K562 (cell line): ENCODE measurements around the gene TCEA3. TPM values are rescaled to one million over a fixed set of nuclear protein-coding genes. Genes with fewer than 3 reads are reported as not detected.

Source experiments
- ATAC-seq: fragments of 200-7000 bp; cut with Tn5 transposase; 3 replicates; pipeline ENCODE4 v1.9.1; 2020; ENCODE audit warnings: moderate library complexity
- BruUV-seq: library from RNA; stranded (reverse); fragments of 400-500 nt; replicated peaks from 2 replicates; lab custom pipeline; 2021; lab: Mats Ljungman, UMichigan
- CTCF ChIA-PET: fragments of 300-600 bp; formaldehyde crosslinking; extraction: SDS; loops from one replicate; lab custom pipeline; 2021; ENCODE audit warnings: low intra/inter-chr PET ratio; lab: Yijun Ruan, JAX
- POLR2A ChIA-PET: fragments of 300-600, 350-650 bp; sonication (Branson Sonifier 250); formaldehyde crosslinking; extraction: SDS; loops from one replicate; lab custom pipeline; 2021; ENCODE audit warnings: antibody characterized with exemption, inconsistent platforms; lab: Yijun Ruan, JAX
- DNase-seq, 4 experiments: peaks; one replicate each; pipeline versions ENCODE4 v3.0.0 to v3.0.0-alpha.2; 2011 to 2018; ENCODE audit warnings: low spot score in 3 of 4, mixed read lengths in 3 of 4; ENCODE audit errors: extremely low read depth in 1 of 4
- FAIRE-seq: peaks from 2 replicates; lab custom pipeline; 2011; peaks lifted over from hg19 to GRCh38; lab: Jason Lieb, UNC
- H2AFZ ChIP-seq: 2 replicates; pipeline ENCODE4 v1.6.0; 2011; ENCODE audit warnings: low read depth, low read length, control low read depth, inconsistent platforms
- H3K27ac ChIP-seq: fragments of 200-600 bp; 3 replicates; pipeline ENCODE4 v1.8.0; 2011; ENCODE audit warnings: low read depth, mild to moderate bottlenecking, control low read depth, inconsistent platforms, low read length, moderate library complexity, mixed read lengths; ENCODE audit errors: extremely low read depth
- H3K27me3 ChIP-seq, 2 experiments: fragments of 300-600 bp in 1 of 2; 2 replicates in 1 of 2; 3 replicates in 1 of 2; pipeline versions ENCODE4 v1.6.0 to v1.8.0; 2011; ENCODE audit warnings: inconsistent platforms in 2 of 2, low read length in 2 of 2, mild to moderate bottlenecking in 1 of 2, mixed read lengths in 1 of 2, moderate library complexity in 1 of 2; ENCODE audit not compliant: control insufficient read depth in 2 of 2, insufficient read depth in 2 of 2
- H3K36me3 ChIP-seq: fragments of 300-600 bp; 3 replicates; pipeline ENCODE4 v1.8.0; 2011; ENCODE audit warnings: mild to moderate bottlenecking, low read length, inconsistent platforms; ENCODE audit not compliant: control insufficient read depth, insufficient read depth
- H3K4me1 ChIP-seq, 2 experiments: fragments of 200-600 bp in 1 of 2; replicated peaks in 1 of 2; 2 replicates in 1 of 2; 3 replicates in 1 of 2; pipeline versions ENCODE4 v1.5.1 to v1.8.0; 2011; ENCODE audit warnings: inconsistent platforms in 2 of 2, low read length in 2 of 2, mild to moderate bottlenecking in 1 of 2, mixed read lengths in 1 of 2, moderate library complexity in 1 of 2; ENCODE audit not compliant: control insufficient read depth in 2 of 2, insufficient read depth in 2 of 2
- H3K4me2 ChIP-seq: 2 replicates; pipeline ENCODE4 v1.6.1; 2011; ENCODE audit warnings: low read length, control low read depth, inconsistent platforms, mixed read lengths; ENCODE audit not compliant: insufficient read depth
- H3K4me3 ChIP-seq: fragments of 200-600 bp; sonication (generic), shearing (Covaris generic); 2 replicates; pipeline ENCODE4 v1.5.1; 2016; ENCODE audit warnings: control low read depth, inconsistent platforms
- H3K79me2 ChIP-seq: fragments of 200-600 bp; 3 replicates; pipeline ENCODE4 v1.8.0; 2011; ENCODE audit warnings: low read length, inconsistent platforms; ENCODE audit not compliant: control insufficient read depth, insufficient read depth
- H3K9ac ChIP-seq, 2 experiments: 2 replicates each; pipeline versions ENCODE4 v1.6.0 to v1.6.1; 2011; ENCODE audit warnings: low read depth in 2 of 2, low read length in 2 of 2, control low read depth in 1 of 2, inconsistent platforms in 1 of 2, mild to moderate bottlenecking in 1 of 2, mixed read lengths in 1 of 2; ENCODE audit not compliant: insufficient read depth in 1 of 2
- H3K9me1 ChIP-seq: one replicate; pipeline ENCODE4 v1.6.0; 2011; ENCODE audit warnings: inconsistent platforms, mild to moderate bottlenecking, low read length, moderate library complexity; ENCODE audit not compliant: control insufficient read depth, insufficient read depth
- H3K9me3 ChIP-seq: replicated peaks from 2 replicates; pipeline ENCODE4 v1.5.1; 2011; ENCODE audit warnings: low read depth, low read length, inconsistent platforms; ENCODE audit not compliant: control insufficient read depth, insufficient read depth
- H4K20me1 ChIP-seq: replicated peaks from 2 replicates; pipeline ENCODE4 v1.6.1; 2011; ENCODE audit warnings: low read length, inconsistent platforms, mixed read lengths; ENCODE audit not compliant: control insufficient read depth, insufficient read depth
- CEBPZ ChIP-seq: fragments of 150-350 bp; IDR thresholded peaks from 2 replicates; pipeline ENCODE4 v1.6.1; 2014; ENCODE audit warnings: low read depth, mild to moderate bottlenecking, low read length, borderline replicate concordance
- CTCF ChIP-seq, 3 experiments: IDR thresholded peaks in 2 of 3; conservative IDR thresholded peaks in 1 of 3; 2 replicates each; pipeline ENCODE4 v1.5.1; 2011 to 2012; ENCODE audit warnings: low read length in 3 of 3, mild to moderate bottlenecking in 3 of 3, control low read depth in 2 of 3, improper control_type of control experiment in 1 of 3, inconsistent platforms in 1 of 3, low read depth in 1 of 3, mixed read lengths in 1 of 3, moderate library complexity in 1 of 3; ENCODE audit not compliant: insufficient read depth in 2 of 3
- ELF1 ChIP-seq: fragments of 200-800 bp; sonication (Bioruptor generic); IDR thresholded peaks from 2 replicates; pipeline ENCODE4 v1.6.1; 2016; ENCODE audit warnings: missing genetic modification characterization, missing compliant biosample characterization
- SIN3B ChIP-seq: fragments of 450-650 bp; IDR thresholded peaks from 2 replicates; pipeline ENCODE4 v1.6.1; 2017; ENCODE audit warnings: low read depth, mild to moderate bottlenecking, moderate library complexity
- U2AF1 ChIP-seq: fragments of 200-400 bp; formaldehyde crosslinking; optimal IDR thresholded peaks from 2 replicates; pipeline ENCODE3; 2017; ENCODE audit warnings: mild to moderate bottlenecking, low read depth, low read length, moderate library complexity
- ZBTB1 ChIP-seq: sonication (generic); formaldehyde crosslinking; IDR thresholded peaks from 2 replicates; pipeline ENCODE4 v1.8.1; 2023; ENCODE audit warnings: missing genetic modification reagents, low read depth, mild to moderate bottlenecking, borderline replicate concordance
- ZNF398 ChIP-seq: fragments of 250-450 bp; sonication (Bioruptor Pico); IDR thresholded peaks from 2 replicates; pipeline ENCODE4 v1.8.0; 2021; ENCODE audit warnings: moderate library complexity, mild to moderate bottlenecking, inconsistent platforms
- ZNF668 ChIP-seq: fragments of 250-450 bp; sonication (Bioruptor Pico); IDR thresholded peaks from 2 replicates; pipeline ENCODE4 v1.8.0; 2022; ENCODE audit warnings: mild to moderate bottlenecking, inconsistent platforms
- WGBS: fragments of 100-300 bp; shearing (Covaris generic); methylation state at CpG from one replicate; pipeline ENCODE4 v1.1.6; 2016; ENCODE audit warnings: low coverage, mixed read lengths; ENCODE audit not compliant: insufficient coverage; ENCODE audit errors: missing lambda C conversion rate; 5-methylcytosine and 5-hydroxymethylcytosine counted together
- in situ Hi-C: fragments of 300-500 bp; cut with MboI; formaldehyde crosslinking; loops from 4 replicates; pipeline ENCODE4 v1.15.0; 2018; ENCODE audit warnings: inconsistent platforms, mixed read lengths
- intact Hi-C: fragments of 100-400 bp; cut with micrococcal nuclease; formaldehyde crosslinking; loops from 2 replicates; pipeline ENCODE4 v1.14.2; 2022
- polyA plus RNA-seq, 8 experiments: library from polyadenylated mRNA; depleted of rRNA in 4 of 8; stranded (reverse) in 5 of 8; unstranded in 3 of 8; fragments of >200 nt; fragmentation: Nextera tagmentation in 2 of 8; fragmentation: Illumina TruSeq in 1 of 8; extraction: Ambion mirVana in 2 of 8; extraction: Trizol in 1 of 8; gene quantifications; 2 replicates each; pipeline versions ENCODE4 v1.2.1 to v1.2.3, GENCODE V29; 2011 to 2014; ENCODE audit warnings: inconsistent platforms in 1 of 8, missing spikeins in 1 of 8
- total RNA-seq, 7 experiments: library from RNA; depleted of rRNA in 6 of 7; stranded (reverse); fragments of >200 nt in 6 of 7; fragmentation: Illumina TruSeq in 2 of 7; extraction: Trizol in 2 of 7; gene quantifications; 2 replicates each; pipeline versions ENCODE4 v1.2.1 to v1.2.3, GENCODE V29; 2011 to 2021; ENCODE audit warnings: low replicate concordance in 1 of 7
- TF ChIP-seq, protein P1 (sequence below): fragments of 250-450 bp; sonication (Bioruptor Pico); IDR thresholded peaks from 2 replicates; pipeline ENCODE4 v1.5.0; 2021

The TCEA3 gene
- total and polyA plus RNA-seq, 9 of the 15 experiments (the other 6 are each of a cell fraction or from before 2014, with no cell fraction given) = 0.03 to 0.55 (median 0.36) TPM

GRCh38 chr1:23394684-23395083 is 29.9 kb downstream of the TCEA3 start:
- Histone ChIP-seq H3K27ac (no peak overlapping the region), H3K9ac (no peak overlapping the region), H3K4me3 (no peak overlapping the region), H4K20me1 (no peaks in the 10 kb centered on the region), H3K79me2 (no peaks in the 10 kb centered on the region), H3K9me3 (no peaks in the 10 kb centered on the region; the same call in 1 of the 2 replicates), H3K9me1 (no peaks in the 10 kb centered on the region), H3K4me1 (peaks cover 4 to 19% of the 10 kb centered on the region in 2 experiments), H3K27me3 (peaks cover 0 to 5% of the 10 kb centered on the region in 2 experiments; a peak in 2 of 5 replicates), H3K36me3 (no peaks in the 10 kb centered on the region), H2AFZ (peak overlapping the region; percentile 69), H3K4me2 (no peak overlapping the region)
- 34% methylated on average over 7 of the region's 7 CpGs for WGBS
- CTCF ChIA-PET = no interaction called here
- FAIRE-seq (no peak), ATAC-seq (peak; percentile 17; the same call in 1 of the 3 replicates), DNase-seq (no peak)
- in situ Hi-C loops (no loop called here), intact Hi-C loops (no loop called here)
- BruUV-seq = no TSS peak
- POLR2A ChIA-PET = interaction anchor here (0.6 to 1.5 kb wide), 3 partner anchors 8 to 70 kb away, joined by 3 to 9 read pairs (median 3); partner anchors contain the start of gene ZNF436
- TF ChIP-seq ELF1 (tag) (no peak), ZBTB1 (CRISPR knock-in tag) (no peak), U2AF1 (no peak), CTCF (IDR thresholded peaks at IDR 0.05 in 2 of 3, conservative IDR thresholded peaks at IDR 0.05 in 1 of 3; ENCODE audit: insufficient read depth in 2 of 3, low read depth in 1 of 3, low read length in 3 of 3) (no peak), ZNF398 (CRISPR knock-in tag) (no peak), CEBPZ (no peak), ZNF668 (CRISPR knock-in tag) (no peak), SIN3B (no peak)
- TF ChIP-seq, protein P1, sequence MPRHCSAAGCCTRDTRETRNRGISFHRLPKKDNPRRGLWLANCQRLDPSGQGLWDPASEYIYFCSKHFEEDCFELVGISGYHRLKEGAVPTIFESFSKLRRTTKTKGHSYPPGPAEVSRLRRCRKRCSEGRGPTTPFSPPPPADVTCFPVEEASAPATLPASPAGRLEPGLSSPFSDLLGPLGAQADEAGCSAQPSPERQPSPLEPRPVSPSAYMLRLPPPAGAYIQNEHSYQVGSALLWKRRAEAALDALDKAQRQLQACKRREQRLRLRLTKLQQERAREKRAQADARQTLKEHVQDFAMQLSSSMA (CRISPR knock-in tag) = no peak
